ENCODE measurements around the gene NUTM2F.
"Not testable (repeated sequence)": the region's sequence is repeated elsewhere in the genome, so short reads cannot be mapped to it uniquely, and the experiment has no call there.

DNA sequence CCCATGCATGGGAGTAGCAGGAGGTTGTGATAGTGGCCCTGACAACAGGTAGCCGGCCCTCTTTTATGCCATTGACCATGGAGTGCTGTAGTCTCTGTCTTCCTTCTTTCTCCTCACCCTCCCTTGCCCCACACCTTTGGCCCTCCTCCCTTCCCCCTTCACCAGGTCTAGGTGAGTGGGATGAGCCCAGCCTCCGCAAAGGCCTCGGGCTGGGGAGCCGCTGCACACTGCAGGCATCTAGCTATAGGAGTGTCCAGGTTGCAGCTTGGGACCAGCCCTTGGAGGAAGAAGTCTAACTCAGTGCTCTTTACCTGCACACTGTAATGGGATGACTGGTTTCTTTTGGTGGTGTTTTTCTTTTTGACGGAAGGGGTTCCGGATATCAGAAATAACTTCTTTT lies 12.3 kb upstream of the NUTM2F start:
- not testable (repeated sequence) for TF ChIP-seq HCFC1 (IDR thresholded peaks at IDR 0.05; ENCODE audit: low read depth, low read length); HNRNPUL1 (IDR thresholded peaks at IDR 0.05; ENCODE audit: low read depth, low read length); TAF1 (CRISPR knock-in tag; IDR thresholded peaks at IDR 0.05); SETDB1 (CRISPR knock-in tag; IDR thresholded peaks at IDR 0.05; ENCODE audit: borderline replicate concordance); IKZF1 (IDR thresholded peaks at IDR 0.05); ZNF24 (IDR thresholded peaks at IDR 0.05); POLR2AphosphoS5 (IDR thresholded peaks at IDR 0.05; ENCODE audit: low read depth, low read length); ZNF350 (CRISPR knock-in tag; IDR thresholded peaks at IDR 0.05; ENCODE audit: borderline replicate concordance, low read depth); ASH2L (IDR thresholded peaks at IDR 0.05; ENCODE audit: insufficient read length, low read depth, low read length); NBN (conservative IDR thresholded peaks at IDR 0.05)
- TF ChIP-seq, protein P1, sequence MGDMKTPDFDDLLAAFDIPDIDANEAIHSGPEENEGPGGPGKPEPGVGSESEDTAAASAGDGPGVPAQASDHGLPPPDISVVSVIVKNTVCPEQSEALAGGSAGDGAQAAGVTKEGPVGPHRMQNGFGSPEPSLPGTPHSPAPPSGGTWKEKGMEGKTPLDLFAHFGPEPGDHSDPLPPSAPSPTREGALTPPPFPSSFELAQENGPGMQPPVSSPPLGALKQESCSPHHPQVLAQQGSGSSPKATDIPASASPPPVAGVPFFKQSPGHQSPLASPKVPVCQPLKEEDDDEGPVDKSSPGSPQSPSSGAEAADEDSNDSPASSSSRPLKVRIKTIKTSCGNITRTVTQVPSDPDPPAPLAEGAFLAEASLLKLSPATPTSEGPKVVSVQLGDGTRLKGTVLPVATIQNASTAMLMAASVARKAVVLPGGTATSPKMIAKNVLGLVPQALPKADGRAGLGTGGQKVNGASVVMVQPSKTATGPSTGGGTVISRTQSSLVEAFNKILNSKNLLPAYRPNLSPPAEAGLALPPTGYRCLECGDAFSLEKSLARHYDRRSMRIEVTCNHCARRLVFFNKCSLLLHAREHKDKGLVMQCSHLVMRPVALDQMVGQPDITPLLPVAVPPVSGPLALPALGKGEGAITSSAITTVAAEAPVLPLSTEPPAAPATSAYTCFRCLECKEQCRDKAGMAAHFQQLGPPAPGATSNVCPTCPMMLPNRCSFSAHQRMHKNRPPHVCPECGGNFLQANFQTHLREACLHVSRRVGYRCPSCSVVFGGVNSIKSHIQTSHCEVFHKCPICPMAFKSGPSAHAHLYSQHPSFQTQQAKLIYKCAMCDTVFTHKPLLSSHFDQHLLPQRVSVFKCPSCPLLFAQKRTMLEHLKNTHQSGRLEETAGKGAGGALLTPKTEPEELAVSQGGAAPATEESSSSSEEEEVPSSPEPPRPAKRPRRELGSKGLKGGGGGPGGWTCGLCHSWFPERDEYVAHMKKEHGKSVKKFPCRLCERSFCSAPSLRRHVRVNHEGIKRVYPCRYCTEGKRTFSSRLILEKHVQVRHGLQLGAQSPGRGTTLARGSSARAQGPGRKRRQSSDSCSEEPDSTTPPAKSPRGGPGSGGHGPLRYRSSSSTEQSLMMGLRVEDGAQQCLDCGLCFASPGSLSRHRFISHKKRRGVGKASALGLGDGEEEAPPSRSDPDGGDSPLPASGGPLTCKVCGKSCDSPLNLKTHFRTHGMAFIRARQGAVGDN (CRISPR knock-in tag; IDR thresholded peaks at IDR 0.05): not testable (repeated sequence)
- TF ChIP-seq, protein P2, sequence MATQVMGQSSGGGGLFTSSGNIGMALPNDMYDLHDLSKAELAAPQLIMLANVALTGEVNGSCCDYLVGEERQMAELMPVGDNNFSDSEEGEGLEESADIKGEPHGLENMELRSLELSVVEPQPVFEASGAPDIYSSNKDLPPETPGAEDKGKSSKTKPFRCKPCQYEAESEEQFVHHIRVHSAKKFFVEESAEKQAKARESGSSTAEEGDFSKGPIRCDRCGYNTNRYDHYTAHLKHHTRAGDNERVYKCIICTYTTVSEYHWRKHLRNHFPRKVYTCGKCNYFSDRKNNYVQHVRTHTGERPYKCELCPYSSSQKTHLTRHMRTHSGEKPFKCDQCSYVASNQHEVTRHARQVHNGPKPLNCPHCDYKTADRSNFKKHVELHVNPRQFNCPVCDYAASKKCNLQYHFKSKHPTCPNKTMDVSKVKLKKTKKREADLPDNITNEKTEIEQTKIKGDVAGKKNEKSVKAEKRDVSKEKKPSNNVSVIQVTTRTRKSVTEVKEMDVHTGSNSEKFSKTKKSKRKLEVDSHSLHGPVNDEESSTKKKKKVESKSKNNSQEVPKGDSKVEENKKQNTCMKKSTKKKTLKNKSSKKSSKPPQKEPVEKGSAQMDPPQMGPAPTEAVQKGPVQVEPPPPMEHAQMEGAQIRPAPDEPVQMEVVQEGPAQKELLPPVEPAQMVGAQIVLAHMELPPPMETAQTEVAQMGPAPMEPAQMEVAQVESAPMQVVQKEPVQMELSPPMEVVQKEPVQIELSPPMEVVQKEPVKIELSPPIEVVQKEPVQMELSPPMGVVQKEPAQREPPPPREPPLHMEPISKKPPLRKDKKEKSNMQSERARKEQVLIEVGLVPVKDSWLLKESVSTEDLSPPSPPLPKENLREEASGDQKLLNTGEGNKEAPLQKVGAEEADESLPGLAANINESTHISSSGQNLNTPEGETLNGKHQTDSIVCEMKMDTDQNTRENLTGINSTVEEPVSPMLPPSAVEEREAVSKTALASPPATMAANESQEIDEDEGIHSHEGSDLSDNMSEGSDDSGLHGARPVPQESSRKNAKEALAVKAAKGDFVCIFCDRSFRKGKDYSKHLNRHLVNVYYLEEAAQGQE (IDR thresholded peaks at IDR 0.05; ENCODE audit: borderline replicate concordance in 1 of 2, low read depth in 1 of 2, low read length in 2 of 2): not testable (repeated sequence)
- TF ChIP-seq, protein P3, sequence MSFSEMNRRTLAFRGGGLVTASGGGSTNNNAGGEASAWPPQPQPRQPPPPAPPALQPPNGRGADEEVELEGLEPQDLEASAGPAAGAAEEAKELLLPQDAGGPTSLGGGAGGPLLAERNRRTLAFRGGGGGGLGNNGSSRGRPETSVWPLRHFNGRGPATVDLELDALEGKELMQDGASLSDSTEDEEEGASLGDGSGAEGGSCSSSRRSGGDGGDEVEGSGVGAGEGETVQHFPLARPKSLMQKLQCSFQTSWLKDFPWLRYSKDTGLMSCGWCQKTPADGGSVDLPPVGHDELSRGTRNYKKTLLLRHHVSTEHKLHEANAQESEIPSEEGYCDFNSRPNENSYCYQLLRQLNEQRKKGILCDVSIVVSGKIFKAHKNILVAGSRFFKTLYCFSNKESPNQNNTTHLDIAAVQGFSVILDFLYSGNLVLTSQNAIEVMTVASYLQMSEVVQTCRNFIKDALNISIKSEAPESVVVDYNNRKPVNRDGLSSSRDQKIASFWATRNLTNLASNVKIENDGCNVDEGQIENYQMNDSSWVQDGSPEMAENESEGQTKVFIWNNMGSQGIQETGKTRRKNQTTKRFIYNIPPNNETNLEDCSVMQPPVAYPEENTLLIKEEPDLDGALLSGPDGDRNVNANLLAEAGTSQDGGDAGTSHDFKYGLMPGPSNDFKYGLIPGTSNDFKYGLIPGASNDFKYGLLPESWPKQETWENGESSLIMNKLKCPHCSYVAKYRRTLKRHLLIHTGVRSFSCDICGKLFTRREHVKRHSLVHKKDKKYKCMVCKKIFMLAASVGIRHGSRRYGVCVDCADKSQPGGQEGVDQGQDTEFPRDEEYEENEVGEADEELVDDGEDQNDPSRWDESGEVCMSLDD (CRISPR knock-in tag; IDR thresholded peaks at IDR 0.05; ENCODE audit: borderline replicate concordance): not testable (repeated sequence)
- TF ChIP-seq, protein P4, sequence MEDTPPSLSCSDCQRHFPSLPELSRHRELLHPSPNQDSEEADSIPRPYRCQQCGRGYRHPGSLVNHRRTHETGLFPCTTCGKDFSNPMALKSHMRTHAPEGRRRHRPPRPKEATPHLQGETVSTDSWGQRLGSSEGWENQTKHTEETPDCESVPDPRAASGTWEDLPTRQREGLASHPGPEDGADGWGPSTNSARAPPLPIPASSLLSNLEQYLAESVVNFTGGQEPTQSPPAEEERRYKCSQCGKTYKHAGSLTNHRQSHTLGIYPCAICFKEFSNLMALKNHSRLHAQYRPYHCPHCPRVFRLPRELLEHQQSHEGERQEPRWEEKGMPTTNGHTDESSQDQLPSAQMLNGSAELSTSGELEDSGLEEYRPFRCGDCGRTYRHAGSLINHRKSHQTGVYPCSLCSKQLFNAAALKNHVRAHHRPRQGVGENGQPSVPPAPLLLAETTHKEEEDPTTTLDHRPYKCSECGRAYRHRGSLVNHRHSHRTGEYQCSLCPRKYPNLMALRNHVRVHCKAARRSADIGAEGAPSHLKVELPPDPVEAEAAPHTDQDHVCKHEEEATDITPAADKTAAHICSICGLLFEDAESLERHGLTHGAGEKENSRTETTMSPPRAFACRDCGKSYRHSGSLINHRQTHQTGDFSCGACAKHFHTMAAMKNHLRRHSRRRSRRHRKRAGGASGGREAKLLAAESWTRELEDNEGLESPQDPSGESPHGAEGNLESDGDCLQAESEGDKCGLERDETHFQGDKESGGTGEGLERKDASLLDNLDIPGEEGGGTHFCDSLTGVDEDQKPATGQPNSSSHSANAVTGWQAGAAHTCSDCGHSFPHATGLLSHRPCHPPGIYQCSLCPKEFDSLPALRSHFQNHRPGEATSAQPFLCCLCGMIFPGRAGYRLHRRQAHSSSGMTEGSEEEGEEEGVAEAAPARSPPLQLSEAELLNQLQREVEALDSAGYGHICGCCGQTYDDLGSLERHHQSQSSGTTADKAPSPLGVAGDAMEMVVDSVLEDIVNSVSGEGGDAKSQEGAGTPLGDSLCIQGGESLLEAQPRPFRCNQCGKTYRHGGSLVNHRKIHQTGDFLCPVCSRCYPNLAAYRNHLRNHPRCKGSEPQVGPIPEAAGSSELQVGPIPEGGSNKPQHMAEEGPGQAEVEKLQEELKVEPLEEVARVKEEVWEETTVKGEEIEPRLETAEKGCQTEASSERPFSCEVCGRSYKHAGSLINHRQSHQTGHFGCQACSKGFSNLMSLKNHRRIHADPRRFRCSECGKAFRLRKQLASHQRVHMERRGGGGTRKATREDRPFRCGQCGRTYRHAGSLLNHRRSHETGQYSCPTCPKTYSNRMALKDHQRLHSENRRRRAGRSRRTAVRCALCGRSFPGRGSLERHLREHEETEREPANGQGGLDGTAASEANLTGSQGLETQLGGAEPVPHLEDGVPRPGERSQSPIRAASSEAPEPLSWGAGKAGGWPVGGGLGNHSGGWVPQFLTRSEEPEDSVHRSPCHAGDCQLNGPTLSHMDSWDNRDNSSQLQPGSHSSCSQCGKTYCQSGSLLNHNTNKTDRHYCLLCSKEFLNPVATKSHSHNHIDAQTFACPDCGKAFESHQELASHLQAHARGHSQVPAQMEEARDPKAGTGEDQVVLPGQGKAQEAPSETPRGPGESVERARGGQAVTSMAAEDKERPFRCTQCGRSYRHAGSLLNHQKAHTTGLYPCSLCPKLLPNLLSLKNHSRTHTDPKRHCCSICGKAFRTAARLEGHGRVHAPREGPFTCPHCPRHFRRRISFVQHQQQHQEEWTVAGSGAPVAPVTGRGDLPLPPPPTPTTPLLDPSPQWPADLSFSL (CRISPR knock-in tag; IDR thresholded peaks at IDR 0.05): not testable (repeated sequence)

All from HepG2 (cell line).